ENCODE results near the gene XYLT1. TPM values are rescaled to one million over a fixed set of nuclear protein-coding genes. Genes with fewer than 3 reads are reported as not detected.

Gene XYLT1
- total and polyA plus RNA-seq, 2 of the 8 experiments (the other 6 are each of a cell fraction or from before 2014, with no cell fraction given) = 6.6 to 25.4 TPM

DNA sequence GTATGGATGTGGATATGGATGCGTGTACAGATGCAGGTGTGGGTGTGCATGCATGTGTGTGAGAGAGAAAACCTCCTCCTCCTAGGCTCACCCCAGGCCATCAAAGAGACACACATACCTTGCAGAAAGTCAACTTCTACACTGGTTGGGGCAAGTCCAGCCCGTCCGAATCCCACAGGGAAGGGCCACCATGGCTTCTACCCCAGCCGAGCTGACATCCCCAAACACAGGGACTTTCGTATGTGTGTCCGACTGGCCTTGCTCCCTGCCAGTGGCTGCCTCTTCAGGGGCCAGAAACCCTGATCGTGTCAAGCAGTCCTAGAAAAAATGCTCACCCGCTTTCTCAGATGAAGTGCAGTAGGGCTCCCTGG lies 134.2 kb downstream of the XYLT1 start (continued):
- TF ChIP-seq, protein P1, sequence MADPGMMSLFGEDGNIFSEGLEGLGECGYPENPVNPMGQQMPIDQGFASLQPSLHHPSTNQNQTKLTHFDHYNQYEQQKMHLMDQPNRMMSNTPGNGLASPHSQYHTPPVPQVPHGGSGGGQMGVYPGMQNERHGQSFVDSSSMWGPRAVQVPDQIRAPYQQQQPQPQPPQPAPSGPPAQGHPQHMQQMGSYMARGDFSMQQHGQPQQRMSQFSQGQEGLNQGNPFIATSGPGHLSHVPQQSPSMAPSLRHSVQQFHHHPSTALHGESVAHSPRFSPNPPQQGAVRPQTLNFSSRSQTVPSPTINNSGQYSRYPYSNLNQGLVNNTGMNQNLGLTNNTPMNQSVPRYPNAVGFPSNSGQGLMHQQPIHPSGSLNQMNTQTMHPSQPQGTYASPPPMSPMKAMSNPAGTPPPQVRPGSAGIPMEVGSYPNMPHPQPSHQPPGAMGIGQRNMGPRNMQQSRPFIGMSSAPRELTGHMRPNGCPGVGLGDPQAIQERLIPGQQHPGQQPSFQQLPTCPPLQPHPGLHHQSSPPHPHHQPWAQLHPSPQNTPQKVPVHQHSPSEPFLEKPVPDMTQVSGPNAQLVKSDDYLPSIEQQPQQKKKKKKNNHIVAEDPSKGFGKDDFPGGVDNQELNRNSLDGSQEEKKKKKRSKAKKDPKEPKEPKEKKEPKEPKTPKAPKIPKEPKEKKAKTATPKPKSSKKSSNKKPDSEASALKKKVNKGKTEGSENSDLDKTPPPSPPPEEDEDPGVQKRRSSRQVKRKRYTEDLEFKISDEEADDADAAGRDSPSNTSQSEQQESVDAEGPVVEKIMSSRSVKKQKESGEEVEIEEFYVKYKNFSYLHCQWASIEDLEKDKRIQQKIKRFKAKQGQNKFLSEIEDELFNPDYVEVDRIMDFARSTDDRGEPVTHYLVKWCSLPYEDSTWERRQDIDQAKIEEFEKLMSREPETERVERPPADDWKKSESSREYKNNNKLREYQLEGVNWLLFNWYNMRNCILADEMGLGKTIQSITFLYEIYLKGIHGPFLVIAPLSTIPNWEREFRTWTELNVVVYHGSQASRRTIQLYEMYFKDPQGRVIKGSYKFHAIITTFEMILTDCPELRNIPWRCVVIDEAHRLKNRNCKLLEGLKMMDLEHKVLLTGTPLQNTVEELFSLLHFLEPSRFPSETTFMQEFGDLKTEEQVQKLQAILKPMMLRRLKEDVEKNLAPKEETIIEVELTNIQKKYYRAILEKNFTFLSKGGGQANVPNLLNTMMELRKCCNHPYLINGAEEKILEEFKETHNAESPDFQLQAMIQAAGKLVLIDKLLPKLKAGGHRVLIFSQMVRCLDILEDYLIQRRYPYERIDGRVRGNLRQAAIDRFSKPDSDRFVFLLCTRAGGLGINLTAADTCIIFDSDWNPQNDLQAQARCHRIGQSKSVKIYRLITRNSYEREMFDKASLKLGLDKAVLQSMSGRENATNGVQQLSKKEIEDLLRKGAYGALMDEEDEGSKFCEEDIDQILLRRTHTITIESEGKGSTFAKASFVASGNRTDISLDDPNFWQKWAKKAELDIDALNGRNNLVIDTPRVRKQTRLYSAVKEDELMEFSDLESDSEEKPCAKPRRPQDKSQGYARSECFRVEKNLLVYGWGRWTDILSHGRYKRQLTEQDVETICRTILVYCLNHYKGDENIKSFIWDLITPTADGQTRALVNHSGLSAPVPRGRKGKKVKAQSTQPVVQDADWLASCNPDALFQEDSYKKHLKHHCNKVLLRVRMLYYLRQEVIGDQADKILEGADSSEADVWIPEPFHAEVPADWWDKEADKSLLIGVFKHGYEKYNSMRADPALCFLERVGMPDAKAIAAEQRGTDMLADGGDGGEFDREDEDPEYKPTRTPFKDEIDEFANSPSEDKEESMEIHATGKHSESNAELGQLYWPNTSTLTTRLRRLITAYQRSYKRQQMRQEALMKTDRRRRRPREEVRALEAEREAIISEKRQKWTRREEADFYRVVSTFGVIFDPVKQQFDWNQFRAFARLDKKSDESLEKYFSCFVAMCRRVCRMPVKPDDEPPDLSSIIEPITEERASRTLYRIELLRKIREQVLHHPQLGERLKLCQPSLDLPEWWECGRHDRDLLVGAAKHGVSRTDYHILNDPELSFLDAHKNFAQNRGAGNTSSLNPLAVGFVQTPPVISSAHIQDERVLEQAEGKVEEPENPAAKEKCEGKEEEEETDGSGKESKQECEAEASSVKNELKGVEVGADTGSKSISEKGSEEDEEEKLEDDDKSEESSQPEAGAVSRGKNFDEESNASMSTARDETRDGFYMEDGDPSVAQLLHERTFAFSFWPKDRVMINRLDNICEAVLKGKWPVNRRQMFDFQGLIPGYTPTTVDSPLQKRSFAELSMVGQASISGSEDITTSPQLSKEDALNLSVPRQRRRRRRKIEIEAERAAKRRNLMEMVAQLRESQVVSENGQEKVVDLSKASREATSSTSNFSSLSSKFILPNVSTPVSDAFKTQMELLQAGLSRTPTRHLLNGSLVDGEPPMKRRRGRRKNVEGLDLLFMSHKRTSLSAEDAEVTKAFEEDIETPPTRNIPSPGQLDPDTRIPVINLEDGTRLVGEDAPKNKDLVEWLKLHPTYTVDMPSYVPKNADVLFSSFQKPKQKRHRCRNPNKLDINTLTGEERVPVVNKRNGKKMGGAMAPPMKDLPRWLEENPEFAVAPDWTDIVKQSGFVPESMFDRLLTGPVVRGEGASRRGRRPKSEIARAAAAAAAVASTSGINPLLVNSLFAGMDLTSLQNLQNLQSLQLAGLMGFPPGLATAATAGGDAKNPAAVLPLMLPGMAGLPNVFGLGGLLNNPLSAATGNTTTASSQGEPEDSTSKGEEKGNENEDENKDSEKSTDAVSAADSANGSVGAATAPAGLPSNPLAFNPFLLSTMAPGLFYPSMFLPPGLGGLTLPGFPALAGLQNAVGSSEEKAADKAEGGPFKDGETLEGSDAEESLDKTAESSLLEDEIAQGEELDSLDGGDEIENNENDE (IDR thresholded peaks at IDR 0.05; ENCODE audit: insufficient replicate concordance, low read length) = no peak

Data from H1 (cell line).